Aorta (tissue), 5 donors: ENCODE data around the gene ZNF83. TPM values are rescaled to one million over a fixed set of nuclear protein-coding genes. Genes with fewer than 3 reads are reported as not detected.

ENCODE experiments used
- ATAC-seq: fragments of 200-7000 bp; cut with Tn5 transposase; one replicate; pipeline ENCODE4 v1.9.1; 2022; ENCODE audit warnings: moderate library complexity; ENCODE audit not compliant: low FRiP score
- DNase-seq, 2 donors: peaks; one replicate each; pipeline ENCODE4 v3.0.0-alpha.2; 2020
- H3K27ac ChIP-seq, 2 donors: one replicate each; pipeline ENCODE4 v1.5.1; 2013; ENCODE audit warnings: low read length in 2 of 2, mild to moderate bottlenecking in 2 of 2, moderate library complexity in 2 of 2, control low read depth in 1 of 2, inconsistent platforms in 1 of 2, low read depth in 1 of 2
- H3K27me3 ChIP-seq, 2 donors: one replicate each; pipeline ENCODE4 v1.6.1; 2013; ENCODE audit warnings: control low read depth in 1 of 2, low read length in 1 of 2, mild to moderate bottlenecking in 1 of 2, moderate library complexity in 1 of 2; ENCODE audit not compliant: insufficient read depth in 2 of 2, control insufficient read depth in 1 of 2
- H3K36me3 ChIP-seq, 2 donors: one replicate each; pipeline ENCODE4 v1.6.1; 2013; ENCODE audit warnings: control low read depth in 1 of 2, low read length in 1 of 2, mild to moderate bottlenecking in 1 of 2; ENCODE audit not compliant: insufficient read depth in 2 of 2, control insufficient read depth in 1 of 2
- H3K4me1 ChIP-seq, 2 donors: one replicate each; pipeline ENCODE4 v1.6.1; 2013; ENCODE audit warnings: low read length in 2 of 2, control low read depth in 1 of 2, mild to moderate bottlenecking in 1 of 2, moderate library complexity in 1 of 2; ENCODE audit not compliant: insufficient read depth in 2 of 2, control insufficient read depth in 1 of 2
- H3K4me3 ChIP-seq, 2 donors: one replicate each; pipeline ENCODE4 v1.5.1; 2013; ENCODE audit warnings: low read length in 2 of 2, control low read depth in 1 of 2, mild to moderate bottlenecking in 1 of 2
- H3K9me3 ChIP-seq: one replicate; pipeline ENCODE4 v1.6.1; 2013; ENCODE audit warnings: mild to moderate bottlenecking, low read length; ENCODE audit not compliant: control insufficient read depth
- WGBS, 2 donors: extraction: QIAGEN DNeasy Blood & Tissue Kit; methylation state at CpG; one replicate each; pipeline ENCODE4 v1.1.7; 2013; 5-methylcytosine and 5-hydroxymethylcytosine counted together
- intact Hi-C, 2 donors: fragments of 100-400 bp; cut with DNase I; formaldehyde crosslinking; loops; one replicate each; pipeline versions ENCODE4 v1.14.2 to v1.15.0; 2022
- polyA plus RNA-seq, 2 donors: library from polyadenylated mRNA; stranded (reverse); fragments of 200-250 nt; gene quantifications; one replicate each; pipeline ENCODE4 v1.2.3, GENCODE V29; 2013
- total RNA-seq, 2 donors: library from RNA; stranded (reverse); fragmentation: NEBNext Ultra II Directional; extraction: Animal tissue kit (Norgen Biotek cat#: 25700); gene quantifications; one replicate each; pipeline ENCODE4 v1.2.1, GENCODE V29; 2021
- donor health status: healthy with polysubstance abuse.
- donor health status: Bipolar disorder and iron deficiency.
- donor health status: DM: no; HTN: no; CAD: no.
- donor health status: DM: no; HTN: no; CAD: no.
- donor health status: DM: yes; HTN: yes; CAD: no.

Gene ZNF83
- total and polyA plus RNA-seq, 4 donors = 38.4 to 144 (median 65.0) TPM

GRCh38 chr19:52669586-52669985 lies 31.4 kb upstream of the ZNF83 start:
- intact Hi-C loops = no loop called here
- Histone ChIP-seq H3K36me3 (no peaks in the 10 kb centered on the region), H3K27me3 (no peaks in the 10 kb centered on the region), H3K4me3 (no peak overlapping the region), H3K27ac (no peak overlapping the region), H3K9me3 (no peaks in the 10 kb centered on the region), H3K4me1 (peaks cover 2 to 3% of the 10 kb centered on the region in 2 donors)
- ATAC-seq = no peak
- no peak for DNase-seq
- WGBS, 2 donors = 92 to 97% methylated on average over 5 of the region's 5 CpGs

GRCh38 chr19:52667972-52668371 lies 29.8 kb upstream of the ZNF83 start:
- intact Hi-C loops = no loop called here
- no peak for DNase-seq
- ATAC-seq = no peak
- H3K27me3 ChIP-seq = no peaks in the 10 kb centered on the region
- H3K4me1 ChIP-seq = peaks cover 1 to 3% of the 10 kb centered on the region in 2 donors
- no peaks in the 10 kb centered on the region for H3K9me3 ChIP-seq
- 42 to 43% methylated on average over 6 of the region's 6 CpGs for WGBS, 2 donors
- no peaks in the 10 kb centered on the region for H3K36me3 ChIP-seq
- H3K27ac ChIP-seq = no peak overlapping the region
- H3K4me3 ChIP-seq = no peak overlapping the region

GRCh38 chr19:52666506-52666905 lies 28.4 kb upstream of the ZNF83 start:
- ATAC-seq (no peak), DNase-seq (no peak)
- Histone ChIP-seq H3K27me3 (no peaks in the 10 kb centered on the region), H3K4me3 (no peak overlapping the region), H3K9me3 (no peaks in the 10 kb centered on the region), H3K27ac (no peak overlapping the region), H3K36me3 (peaks cover 0 to 1% of the 10 kb centered on the region in 2 donors), H3K4me1 (peaks cover 0 to 3% of the 10 kb centered on the region in 2 donors)
- intact Hi-C loops = no loop called here

DNA sequence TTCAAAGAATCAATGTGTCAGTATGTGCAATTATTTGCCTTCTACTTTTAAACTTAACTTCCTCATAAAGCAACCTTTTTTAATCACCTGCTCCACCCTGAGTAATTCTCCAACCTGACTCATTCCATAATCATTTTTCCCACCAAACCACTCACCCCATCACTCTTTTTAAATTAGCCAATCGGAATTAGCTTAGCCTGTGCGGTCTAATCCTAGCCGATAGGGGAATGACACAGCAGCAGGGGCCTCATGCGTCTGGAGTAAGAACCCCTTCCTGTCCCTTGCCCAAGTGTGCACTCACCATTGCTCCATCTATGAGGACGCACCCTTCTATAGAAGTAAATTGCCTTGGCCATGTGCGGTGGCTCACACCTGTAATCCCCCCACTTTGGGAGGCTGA lies 27.4 kb upstream of the ZNF83 start:
- intact Hi-C loops = no loop called here
- peaks cover 0 to 1% of the 10 kb centered on the region in 2 donors for H3K36me3 ChIP-seq
- peaks cover 0 to 3% of the 10 kb centered on the region in 2 donors for H3K4me1 ChIP-seq
- H3K27me3 ChIP-seq = no peaks in the 10 kb centered on the region
- ATAC-seq (no peak), DNase-seq (no peak)
- WGBS, 2 donors = 93 to 96% methylated on average over 6 of the region's 6 CpGs
- no peak overlapping the region for H3K4me3 ChIP-seq
- no peaks in the 10 kb centered on the region for H3K9me3 ChIP-seq
- H3K27ac ChIP-seq = no peak overlapping the region

DNA sequence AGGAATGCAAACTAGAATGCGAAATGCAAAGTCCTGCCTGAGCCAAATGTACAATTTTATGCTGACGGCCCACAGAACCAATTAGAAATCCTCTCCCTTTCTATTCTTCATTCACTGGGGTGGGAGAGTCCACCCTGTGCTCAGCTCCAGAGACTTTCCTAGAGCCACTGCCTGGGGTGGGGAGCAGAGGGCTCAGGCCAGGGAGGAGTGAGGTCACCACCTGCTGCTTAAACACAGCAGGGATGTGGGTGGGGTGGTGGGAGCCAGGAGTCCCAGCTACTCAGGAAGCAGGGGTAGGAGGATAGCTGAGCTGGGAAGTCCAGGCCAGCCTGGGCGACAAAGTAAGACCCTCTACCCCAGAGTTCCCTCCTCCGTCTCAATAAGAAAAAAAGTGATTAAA lies 26.9 kb upstream of the ZNF83 start:
- no peak for DNase-seq
- H3K9me3 ChIP-seq = no peaks in the 10 kb centered on the region
- intact Hi-C loops = no loop called here
- H3K36me3 ChIP-seq = peaks cover 0 to 1% of the 10 kb centered on the region in 2 donors
- no peaks in the 10 kb centered on the region for H3K27me3 ChIP-seq
- peaks cover 0 to 3% of the 10 kb centered on the region in 2 donors for H3K4me1 ChIP-seq
- 91 to 92% methylated on average over 4 of the region's 4 CpGs for WGBS, 2 donors
- no peak overlapping the region for H3K27ac ChIP-seq
- no peak for ATAC-seq
- no peak overlapping the region for H3K4me3 ChIP-seq

- H3K36me3 ChIP-seq = peaks cover 0 to 1% of the 10 kb centered on the region in 2 donors
- intact Hi-C loops = no loop called here
- no peak overlapping the region for H3K4me3 ChIP-seq
- H3K9me3 ChIP-seq = no peaks in the 10 kb centered on the region
- WGBS, 2 donors = 62 to 65% methylated on average over 5 of the region's 5 CpGs
- no peak for ATAC-seq
- no peak for DNase-seq
- H3K27ac ChIP-seq = no peak overlapping the region
- H3K27me3 ChIP-seq = no peaks in the 10 kb centered on the region
- H3K4me1 ChIP-seq = peaks cover 0 to 3% of the 10 kb centered on the region in 2 donors
These were observed 26.3 kb upstream of the ZNF83 start for GRCh38 chr19:52664461-52664860.

- Histone ChIP-seq H3K27me3 (no peaks in the 10 kb centered on the region), H3K27ac (no peak overlapping the region), H3K9me3 (no peaks in the 10 kb centered on the region), H3K4me1 (no peaks in the 10 kb centered on the region), H3K36me3 (peaks cover 1 to 3% of the 10 kb centered on the region in 2 donors), H3K4me3 (no peak overlapping the region)
- WGBS, 2 donors = 83 to 95% methylated on average over 3 of the region's 3 CpGs
- intact Hi-C loops = no loop called here
- ATAC-seq (no peak), DNase-seq (no peak)
These were observed 24.5 kb upstream of the ZNF83 start for GRCh38 chr19:52662631-52663030.

- Histone ChIP-seq H3K27ac (no peak overlapping the region), H3K4me1 (no peaks in the 10 kb centered on the region), H3K36me3 (peaks cover 1 to 3% of the 10 kb centered on the region in 2 donors), H3K9me3 (no peaks in the 10 kb centered on the region), H3K27me3 (no peaks in the 10 kb centered on the region), H3K4me3 (no peak overlapping the region)
- ATAC-seq (no peak), DNase-seq (no peak)
- WGBS, 2 donors = 37 to 53% methylated on average over 3 of the region's 3 CpGs
- intact Hi-C loops = no loop called here
These were observed 22.8 kb upstream of the ZNF83 start for GRCh38 chr19:52660981-52661380.

DNA sequence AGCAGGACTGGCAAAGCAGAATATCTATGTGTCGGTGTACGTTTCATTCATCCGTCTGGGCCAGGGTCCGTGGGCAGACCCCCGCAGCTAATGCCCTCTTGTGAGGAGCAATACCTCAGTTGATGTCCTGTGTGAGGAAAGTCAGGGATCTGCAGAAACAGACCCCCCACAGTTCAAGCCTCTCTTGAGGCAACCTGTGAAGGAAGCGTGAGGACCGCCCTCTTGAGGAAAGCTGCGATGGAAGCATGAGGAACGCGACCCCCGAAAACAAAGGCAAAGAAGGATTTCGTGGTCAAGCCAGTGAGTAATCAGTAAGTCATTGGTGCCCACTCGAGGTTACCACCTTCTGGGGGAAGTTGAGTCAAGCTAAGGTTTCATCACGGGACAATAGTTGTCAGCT lies 20.9 kb upstream of the ZNF83 start:
- no peak overlapping the region for H3K4me3 ChIP-seq
- DNase-seq (no peak), ATAC-seq (no peak)
- H3K27ac ChIP-seq = no peak overlapping the region
- no peaks in the 10 kb centered on the region for H3K27me3 ChIP-seq
- H3K36me3 ChIP-seq = peaks cover 9% of the 10 kb centered on the region in 2 donors
- intact Hi-C loops = no loop called here
- 76 to 81% methylated on average over 14 of the region's 14 CpGs for WGBS, 2 donors
- H3K9me3 ChIP-seq = no peaks in the 10 kb centered on the region
- no peaks in the 10 kb centered on the region for H3K4me1 ChIP-seq
